ENCODE data around the gene LTBP1. TPM values are rescaled to one million over a fixed set of nuclear protein-coding genes. Genes with fewer than 3 reads are reported as not detected.

The LTBP1 gene
- total RNA-seq, 1 donor from 2014 or later: 22.1 TPM

DNA sequence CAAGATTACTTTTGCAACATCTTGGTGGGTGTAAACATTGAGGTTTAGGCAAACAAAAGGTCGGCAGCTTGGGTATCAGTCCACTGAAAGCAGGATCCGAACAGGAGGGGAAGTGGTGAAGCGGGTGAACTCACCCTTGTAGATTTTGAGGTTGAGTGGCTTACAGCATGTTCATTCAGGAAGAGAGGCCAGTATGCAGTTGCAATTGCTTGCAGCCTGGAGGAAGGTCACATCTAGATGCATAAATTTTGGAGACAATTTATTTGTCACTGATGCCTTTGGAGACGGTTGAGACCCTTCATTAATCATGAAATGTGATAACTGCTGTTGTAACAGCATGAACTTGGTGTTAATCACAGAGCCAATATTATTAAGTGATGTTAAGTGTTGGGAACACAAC is 131.1 kb downstream of the LTBP1 start:
- DNase-seq (ENCODE audit: low read depth in 2 of 2): no peak

DNA sequence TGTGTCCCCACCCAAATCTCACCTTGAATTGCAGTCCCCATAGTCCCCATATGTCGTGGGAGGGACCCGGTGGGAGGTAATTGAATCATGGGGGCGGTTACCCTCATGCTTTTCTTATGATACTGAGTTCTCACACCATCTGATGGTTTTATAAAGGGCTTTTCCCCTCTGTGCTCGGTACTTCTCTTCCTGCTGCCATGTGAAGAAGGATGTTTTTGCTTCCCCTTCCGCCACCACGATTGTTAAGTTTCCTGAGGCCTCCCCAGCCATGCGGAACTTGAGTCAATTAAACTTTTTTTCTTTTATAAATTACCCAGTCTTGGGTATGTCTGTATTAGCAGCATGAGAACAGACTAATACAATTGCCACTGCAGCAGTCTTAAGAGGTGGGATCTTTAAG is 134.9 kb downstream of the LTBP1 start:
- no peak for DNase-seq (ENCODE audit: low read depth in 2 of 2)

DNA sequence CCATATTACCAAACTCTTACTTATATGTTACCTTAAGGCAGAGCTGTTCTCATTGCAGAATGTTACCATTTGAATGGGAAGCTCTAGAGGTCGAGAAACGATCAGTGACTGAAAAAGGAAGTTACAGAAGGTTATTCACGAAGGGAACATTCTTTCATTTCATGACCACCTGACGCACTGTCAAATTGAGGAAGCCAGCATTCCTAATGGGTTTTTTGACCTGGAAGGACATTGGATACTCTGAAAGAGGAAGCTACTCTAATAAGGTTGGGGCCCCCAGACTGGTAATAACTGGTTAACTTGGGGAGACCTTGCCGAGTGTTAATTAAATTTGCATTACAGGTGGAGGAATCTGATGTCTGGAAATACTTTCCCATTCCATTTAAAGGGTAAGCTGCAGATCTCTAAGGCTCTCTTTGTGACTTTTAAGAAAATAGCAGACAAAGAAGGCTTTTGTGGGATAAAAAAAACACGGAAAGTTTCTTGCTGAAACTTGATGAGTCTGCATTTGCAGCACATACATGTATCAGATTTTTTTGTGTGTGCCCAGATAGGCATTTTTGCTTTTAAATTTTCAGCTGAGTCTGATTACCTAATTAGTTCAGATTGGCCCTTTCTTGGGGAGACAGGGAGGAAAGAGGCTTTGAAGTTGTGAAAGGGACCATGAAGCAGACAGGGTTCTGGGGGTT is 137.1 kb downstream of the LTBP1 start:
- no peak for DNase-seq (ENCODE audit: low read depth in 2 of 2)

DNA sequence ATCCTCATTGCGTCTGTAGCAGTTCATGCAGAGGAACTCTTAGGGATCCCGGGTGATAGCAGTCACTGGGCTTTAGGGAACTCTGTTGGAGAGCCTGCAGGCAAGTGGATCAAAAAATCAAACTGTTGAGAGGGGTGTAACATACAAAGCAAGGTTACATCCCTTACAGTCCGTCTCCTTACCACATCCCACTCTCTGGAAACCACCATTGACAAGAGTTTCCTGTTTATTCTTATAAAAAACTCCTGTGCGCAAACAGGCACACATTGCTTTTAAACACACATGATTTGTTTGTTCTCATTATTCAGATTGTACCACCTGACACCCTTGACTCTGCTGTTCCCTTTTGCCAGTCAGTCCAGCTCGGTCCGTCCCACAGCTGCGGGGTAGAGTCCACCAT is 137.7 kb downstream of the LTBP1 start:
- no peak for DNase-seq (ENCODE audit: low read depth in 2 of 2)

DNA sequence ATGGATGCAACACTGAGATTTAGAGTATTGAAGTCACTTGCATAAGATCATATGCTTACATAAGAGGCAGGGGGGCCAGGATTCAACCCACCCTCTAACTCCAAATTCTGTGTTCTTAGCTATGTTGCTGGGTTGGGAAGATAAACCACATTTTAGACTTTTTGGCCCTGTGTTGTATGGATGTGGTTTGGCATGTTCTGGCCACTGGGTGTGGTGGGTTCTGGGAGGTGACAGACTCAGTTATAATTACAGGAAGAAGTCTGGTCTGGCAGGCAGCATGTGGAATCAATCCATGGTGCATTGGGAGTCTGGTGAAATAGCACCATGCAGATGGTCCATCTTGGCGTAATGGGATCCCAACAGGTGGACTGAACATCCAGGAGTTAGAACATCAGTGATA is 138.9 kb downstream of the LTBP1 start:
- DNase-seq (ENCODE audit: low read depth in 2 of 2): no peak

DNA sequence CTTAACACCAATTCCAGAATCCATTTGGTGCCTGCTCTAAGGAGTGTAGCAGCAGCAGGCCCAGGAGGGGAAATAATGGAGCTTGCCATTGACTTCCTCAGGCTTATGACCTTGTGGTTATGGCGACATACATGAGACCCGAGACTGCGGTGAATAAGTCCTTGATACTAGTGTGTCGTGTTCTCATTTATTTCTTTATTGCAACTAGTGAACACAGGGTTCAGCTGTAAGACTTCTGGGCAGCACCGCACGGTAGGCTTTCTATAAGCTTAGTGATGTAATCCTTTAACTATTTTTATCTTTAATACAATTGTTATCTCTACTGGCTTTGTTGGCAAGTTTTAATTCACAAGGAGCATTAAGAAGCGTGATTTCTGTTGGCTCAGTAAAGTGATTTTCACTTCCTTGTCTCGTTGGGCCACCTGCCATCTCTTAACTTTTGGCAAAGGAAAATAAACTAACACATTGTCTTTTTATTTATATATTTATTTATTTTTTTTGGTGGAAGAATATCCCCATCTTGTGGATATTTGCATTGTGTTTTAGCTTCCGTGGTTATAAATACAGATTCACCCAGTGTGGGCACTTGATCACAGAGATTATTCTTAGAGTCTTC is 139.8 kb downstream of the LTBP1 start:
- peak in 1 of 2 donors; percentile 74 for DNase-seq (ENCODE audit: low read depth in 2 of 2)

DNA sequence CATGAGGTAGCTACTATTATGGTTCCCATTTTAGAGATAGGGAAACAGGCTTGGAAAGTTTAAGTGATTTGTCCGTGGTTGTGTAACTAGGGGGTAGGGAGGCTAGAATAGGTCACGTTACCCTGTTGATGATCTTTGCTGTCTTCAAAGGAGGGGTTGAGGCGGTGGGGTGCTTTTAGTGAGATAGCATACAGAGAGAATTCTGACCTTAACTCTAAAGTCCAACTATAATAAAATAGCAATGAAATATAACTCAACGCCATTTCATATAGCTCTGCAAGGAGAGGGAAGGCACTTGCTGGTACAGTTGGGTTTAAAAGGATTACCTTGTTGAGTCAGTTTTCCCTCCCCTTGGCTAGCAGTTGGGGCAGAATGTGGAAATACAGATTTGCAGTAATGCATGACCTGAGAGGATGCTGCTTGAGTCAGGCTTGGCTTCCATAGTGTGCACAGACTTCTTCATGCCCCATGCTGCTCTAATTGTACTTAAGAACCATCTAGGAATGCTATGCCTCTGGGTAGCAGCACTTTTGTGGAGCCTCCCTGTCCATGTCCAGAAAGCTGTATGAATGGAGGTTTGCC is 143.9 kb downstream of the LTBP1 start:
- DNase-seq (ENCODE audit: low read depth in 2 of 2): no peak

DNA sequence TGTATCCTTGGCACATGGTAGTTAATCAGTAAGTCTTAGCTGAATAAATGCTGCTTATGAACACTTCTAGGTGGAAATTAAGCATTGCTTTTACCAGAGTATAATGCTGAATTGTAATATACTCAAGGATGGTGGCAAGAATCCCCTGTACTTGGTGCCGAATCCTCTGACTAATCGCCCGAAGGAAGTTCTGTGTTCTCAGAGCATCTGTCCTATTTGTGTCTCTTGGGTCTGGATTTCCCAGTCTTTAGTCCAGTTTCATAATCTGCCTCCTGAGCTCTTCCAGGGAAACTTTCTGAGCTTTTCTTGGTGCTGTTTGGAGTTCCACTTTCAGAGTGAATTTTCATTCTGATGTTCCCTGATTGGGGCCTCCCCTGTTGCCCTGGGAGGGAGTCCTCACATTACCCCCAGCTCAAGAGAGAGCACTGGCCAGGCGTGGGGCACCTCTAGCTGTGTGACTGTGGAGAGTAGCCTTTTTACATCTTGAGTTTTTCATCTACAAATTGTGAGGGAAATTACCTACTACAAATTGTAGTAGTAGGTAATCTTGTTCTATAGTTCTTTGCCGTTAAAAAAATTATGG is 144.9 kb downstream of the LTBP1 start:
- DNase-seq (ENCODE audit: low read depth in 2 of 2): no peak

DNA sequence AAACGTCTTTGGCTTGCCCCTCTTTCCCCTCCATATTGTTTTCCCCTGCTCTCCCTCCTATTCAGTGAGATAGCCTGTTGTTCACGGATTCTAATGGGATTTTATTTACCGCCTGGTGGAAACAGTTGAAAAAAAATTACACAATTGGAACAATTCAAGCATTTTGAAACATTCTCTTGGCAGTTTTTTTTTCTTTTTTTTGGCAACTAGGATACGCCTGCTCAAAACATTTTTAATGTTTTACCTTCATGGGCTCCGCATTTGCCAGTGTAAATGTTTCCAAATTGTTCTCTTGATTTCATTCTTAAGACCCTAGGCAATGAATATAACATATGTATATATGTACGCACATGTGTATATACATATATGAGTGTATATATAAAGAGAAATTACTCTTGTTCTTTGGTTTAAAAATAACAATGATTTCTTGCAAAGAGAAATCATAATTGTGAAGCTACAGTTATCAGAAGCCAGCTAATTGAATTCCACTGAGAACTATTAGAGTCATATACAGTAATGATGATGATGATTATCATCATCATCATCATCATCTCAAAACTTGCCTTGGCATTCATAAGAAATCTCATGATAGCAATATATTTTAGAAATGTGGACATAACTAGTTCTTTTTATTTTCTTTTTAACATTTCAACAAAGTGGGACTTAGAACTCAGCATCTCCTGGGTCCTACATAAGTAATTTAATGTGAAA is 146.7 kb downstream of the LTBP1 start:
- no peak for DNase-seq (ENCODE audit: low read depth in 2 of 2)

DNA sequence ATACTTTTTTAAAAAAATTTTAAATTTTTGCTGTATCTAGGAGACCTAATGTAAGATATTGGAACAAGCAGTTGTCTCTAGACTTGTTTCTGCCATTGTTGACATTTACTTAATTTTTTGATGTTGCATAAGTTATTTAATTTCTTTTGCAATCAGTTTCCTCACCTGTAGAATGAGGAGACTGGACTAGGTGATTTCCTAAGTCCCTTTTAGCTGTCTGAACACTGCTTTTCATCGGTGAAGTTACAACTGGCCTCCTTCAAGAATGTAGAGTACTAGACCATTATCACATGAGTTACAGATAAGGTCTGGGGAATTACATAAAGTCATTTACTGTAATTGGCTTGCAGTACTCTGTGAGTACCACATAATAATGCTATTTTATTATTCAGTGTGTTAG is 147.6 kb downstream of the LTBP1 start:
- no peak for DNase-seq (ENCODE audit: low read depth in 2 of 2)

DNA sequence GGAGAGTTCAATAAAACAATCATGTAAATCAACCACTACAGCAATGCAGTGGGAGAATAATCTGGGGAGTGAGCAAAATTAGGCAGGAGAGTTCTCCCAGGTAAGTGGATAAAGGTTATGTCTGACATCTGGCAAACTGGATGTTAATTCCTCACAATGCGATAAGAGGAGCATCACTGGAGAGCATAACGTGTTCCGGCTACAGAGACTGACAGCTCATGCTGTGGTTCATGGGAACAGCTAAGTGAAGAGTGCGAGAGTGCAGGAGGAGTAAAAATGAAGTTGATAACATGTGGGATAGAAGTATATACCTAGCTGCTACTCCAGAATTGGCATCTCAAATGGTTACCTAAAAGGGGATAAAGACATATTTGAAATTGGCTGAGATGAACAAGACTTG is 153.2 kb downstream of the LTBP1 start:
- DNase-seq (ENCODE audit: low read depth in 2 of 2): no peak

DNA sequence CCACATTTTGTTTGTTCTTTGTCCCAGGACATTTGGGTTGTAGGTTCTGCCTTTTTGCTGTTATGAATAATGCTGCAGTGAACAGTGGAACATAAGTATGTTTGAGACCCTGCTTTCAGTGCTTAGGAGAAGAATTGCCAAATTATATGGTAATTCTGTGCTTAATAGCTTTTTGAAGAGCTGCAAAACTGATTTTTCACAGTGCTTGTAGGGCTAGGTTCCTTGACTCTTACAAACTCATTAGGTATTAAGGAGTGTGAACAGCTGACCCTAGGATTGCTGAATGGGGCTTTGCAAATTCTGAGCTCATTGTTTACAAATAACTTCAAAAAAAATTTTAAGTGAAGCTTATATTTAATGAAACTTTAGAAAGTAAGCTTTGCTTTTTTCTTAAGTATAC is 154.2 kb downstream of the LTBP1 start:
- DNase-seq (ENCODE audit: low read depth in 2 of 2): no peak

DNA sequence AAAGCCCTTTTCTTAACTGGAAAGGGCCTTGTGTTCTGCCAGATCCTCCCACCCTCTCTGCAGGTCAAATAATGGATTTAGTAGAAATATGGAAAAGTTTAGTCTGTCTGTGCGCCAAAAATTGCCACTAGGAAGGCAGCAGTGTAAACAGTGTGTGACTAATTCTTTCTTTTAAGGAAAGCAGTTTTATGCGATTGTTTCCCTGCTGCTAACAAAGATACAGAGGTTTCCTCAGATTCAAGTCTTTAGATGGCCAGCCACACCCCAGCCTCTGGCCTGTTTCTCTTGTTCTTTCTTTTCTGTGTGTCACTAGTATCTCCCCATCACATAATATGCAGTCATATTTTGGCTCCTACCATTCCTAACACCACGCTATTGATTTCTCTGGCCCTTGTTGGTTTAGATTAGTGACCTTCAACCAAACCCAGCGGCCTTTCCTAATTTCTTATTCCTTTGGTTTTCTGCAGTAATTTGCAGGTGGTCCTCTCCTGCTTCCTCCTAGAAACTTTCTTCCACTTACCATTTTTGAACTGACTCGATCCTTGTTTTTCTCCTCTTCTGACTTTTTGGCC is 157.4 kb downstream of the LTBP1 start:
- peak; percentile 10 to 87 for DNase-seq (ENCODE audit: low read depth in 2 of 2)

DNA sequence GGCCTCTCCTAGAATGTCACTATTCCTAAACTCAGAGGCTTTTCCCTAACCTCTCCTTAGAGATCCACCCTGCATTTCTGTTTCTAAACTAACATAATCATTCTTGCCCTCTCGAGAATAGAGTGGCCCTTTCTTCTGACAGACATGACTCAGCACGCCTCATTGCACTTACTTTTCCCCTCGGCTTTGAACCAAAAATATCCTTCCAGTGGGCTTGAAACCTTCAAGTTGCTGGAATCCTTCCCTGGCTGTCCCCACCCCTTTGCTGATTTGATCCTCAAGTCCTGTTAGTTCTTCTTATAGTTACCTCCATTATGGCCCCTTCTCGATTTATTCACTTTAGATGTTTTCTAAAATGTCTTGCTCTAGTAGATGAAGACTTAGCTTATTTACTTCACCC is 158.0 kb downstream of the LTBP1 start:
- DNase-seq (ENCODE audit: low read depth in 2 of 2): peak in 1 of 2 donors; percentile 56

DNA sequence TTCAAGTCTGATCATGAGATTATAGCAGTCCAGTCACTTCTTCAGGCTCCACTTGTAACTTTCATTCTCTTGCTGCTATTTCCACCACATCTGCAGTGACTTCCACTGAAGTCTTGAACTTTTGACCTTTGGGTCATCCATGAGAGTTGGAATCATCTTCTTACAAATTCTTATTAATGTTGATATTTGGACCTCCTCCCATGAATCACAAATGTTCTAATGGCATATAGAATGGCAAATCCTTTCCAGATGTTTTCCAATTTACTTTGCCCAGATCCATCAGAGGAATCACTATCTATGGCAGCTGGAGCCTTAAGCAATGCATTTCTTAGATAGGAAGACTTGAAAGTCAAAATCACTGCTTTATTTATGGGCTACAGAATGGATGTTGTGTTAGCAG is 159.4 kb downstream of the LTBP1 start:
- no peak for DNase-seq (ENCODE audit: low read depth in 2 of 2)

DNA sequence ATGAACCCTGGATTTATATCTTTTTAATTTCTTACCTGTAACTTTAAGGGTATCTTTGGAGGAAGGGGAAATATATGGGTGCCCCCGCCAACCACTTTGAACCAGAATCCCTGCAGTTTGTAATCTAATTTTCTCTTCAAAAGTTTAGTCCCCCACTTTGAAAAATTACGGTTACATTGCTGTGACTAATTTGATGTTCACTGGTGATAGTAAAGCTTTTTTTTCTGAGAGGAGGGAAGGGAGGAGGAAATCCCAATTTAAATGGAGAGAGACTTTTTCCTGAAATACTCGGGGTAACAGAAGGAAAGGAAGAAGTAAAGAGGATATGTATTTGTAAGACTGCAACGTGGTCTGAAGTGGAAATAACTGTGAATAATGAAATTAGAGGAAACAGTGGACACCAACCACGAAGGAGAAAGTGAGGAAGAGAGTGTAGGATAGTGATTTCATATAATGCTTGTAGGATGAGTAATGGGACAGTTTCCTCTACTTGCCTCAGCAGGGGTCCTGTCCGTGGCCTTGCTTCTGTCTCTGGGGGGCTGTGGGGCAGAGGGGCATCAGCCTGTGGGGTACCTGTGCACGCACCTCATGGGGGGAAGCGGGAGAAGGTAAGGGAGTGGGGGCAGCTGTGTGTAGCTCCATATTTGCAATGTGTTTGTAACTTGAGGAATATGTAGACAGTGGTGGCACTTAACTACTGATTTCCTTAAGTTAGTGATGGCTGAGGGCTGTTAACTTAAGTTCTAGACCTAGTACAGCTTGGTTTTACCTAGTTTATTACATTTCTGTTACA is 161.1 kb downstream of the LTBP1 start:
- DNase-seq (ENCODE audit: low read depth in 2 of 2): no peak

DNA sequence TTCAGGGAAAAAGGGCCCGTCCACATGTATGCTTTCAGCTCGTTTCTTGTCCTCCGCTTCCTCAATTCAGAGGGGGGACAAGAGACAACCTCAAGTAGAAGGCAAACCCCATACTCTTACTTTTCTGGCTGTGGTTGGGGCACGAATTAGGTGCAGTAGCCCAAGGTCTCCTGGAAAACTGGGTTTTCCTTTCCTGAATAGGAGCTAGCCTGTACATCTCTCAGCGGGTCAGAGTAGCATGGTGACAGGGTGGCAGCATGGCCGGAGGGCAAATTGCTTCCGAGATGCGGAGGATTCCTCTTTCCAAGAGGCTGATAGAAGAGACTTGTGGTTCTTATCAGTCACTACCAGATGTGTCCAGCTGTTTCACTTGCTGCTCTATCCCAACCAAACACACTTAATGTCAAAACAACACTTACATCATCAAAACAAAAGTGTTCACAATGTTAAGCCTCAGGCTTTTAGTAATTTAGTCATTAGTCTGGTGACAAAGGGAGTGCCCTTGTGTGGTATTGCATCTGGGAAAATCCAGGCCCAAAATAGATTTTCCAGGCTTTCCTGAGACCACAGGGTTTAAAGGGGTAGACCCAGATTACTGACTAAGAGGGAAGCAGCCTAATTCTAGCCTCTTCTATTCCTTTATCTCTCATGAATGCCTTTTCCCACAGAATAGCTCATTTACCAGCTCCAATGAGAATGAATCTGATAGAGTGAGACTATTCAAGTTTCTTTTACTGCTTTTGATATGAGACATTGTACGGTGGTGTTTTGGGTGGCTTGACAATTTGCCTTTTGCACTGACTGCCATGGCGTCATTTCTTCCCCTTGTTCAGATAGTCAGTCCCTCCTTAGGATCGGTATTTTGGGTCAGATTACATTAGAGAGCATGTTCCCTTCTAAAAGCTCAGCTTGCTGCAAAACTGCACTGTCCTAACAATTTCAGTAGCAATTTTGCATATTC is 162.0 kb downstream of the LTBP1 start:
- peak; percentile 16 to 43 for DNase-seq (ENCODE audit: low read depth in 2 of 2)

DNA sequence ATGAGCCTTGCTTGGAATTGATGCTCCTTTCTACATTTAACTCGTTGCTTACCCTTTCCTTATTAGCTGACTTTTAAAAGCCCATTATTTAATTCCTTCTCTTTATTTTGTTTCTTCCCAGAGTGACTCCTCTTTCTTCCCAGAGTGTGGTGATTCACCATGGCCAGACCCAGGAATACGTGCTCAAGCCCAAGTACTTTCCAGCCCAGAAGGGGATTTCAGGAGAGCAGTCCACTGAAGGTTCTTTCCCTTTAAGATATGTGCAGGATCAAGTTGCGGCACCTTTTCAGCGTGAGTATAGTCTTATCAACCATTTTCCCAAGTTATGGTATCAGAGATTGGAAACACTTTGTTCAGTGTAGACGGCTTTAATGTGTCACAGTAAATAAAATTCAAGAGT is 163.7 kb downstream of the LTBP1 start:
- DNase-seq (ENCODE audit: low read depth in 2 of 2): no peak

DNA sequence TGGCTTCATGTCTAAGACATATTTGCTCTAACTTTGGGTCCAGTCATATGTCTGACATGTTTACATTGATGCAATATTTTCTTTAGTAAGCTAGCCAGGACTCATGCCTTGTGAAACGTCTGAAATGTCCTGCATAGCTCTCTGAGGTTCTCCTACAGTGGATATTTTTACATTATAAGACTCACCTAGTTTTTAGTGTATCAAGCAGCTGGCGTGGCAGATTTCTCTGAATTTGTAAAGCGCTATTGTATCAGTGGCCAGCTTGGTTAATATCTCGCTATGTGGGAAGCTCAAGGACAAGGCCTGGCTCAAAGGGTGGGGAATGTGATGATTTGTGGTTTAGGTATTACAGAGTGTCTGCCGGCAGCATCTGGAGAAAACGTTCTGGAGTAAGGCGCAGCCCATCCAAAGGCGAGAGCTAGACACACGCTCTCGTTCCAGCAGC is 164.3 kb downstream of the LTBP1 start:
- DNase-seq (ENCODE audit: low read depth in 2 of 2): no peak

DNA sequence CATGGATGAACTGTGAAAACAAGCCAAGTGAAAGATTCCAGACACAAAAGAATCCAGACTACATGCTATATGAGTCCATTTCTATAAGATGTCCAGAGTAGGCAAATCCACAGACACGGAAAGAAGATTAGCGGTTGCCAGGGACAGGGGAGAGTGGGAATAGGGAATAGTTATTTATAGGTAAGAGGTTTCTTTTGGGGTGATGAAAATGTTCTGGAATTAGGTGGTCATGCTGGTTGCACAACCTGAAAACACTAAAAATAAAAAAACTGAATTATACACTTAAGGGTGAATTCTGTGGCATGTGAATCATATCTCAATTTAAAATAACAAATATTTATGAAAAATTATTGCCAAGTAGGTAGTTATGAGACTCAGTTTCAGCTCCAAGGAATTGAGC is 168.4 kb downstream of the LTBP1 start:
- no peak for DNase-seq (ENCODE audit: low read depth in 2 of 2)
